PC-3 (cell line): Measurements from ENCODE around the gene RDH16. TPM values are rescaled to one million over a fixed set of nuclear protein-coding genes. Genes with fewer than 3 reads are reported as not detected.
"Not testable (repeated sequence)": the region's sequence is repeated elsewhere in the genome, so short reads cannot be mapped to it uniquely, and the experiment has no call there.

ENCODE experiments used
- ATAC-seq: fragments of 200-7000 bp; cut with Tn5 transposase; 2 replicates; pipeline ENCODE4 v1.9.1; 2020; ENCODE audit warnings: mild to moderate bottlenecking, moderate library complexity
- BruUV-seq: library from RNA; stranded (reverse); fragments of 400-500 nt; replicated peaks from 2 replicates; lab custom pipeline; 2021; lab: Mats Ljungman, UMichigan
- CTCF ChIA-PET: fragments of 300-600 bp; sonication (Branson Sonifier 250); formaldehyde crosslinking; loops from one replicate; lab custom pipeline; 2022; ENCODE audit warnings: antibody characterized with exemption; lab: Charles Lee
- POLR2A ChIA-PET: fragments of 300-600 bp; sonication (Branson Sonifier 250); formaldehyde crosslinking; loops from one replicate; lab custom pipeline; 2022; ENCODE audit warnings: antibody characterized with exemption; ENCODE audit not compliant: unreplicated experiment; lab: Charles Lee
- DNase-seq: peaks from one replicate; pipeline ENCODE4 v3.0.0-alpha.2; 2015
- H2AFZ ChIP-seq: fragments of 300-600 bp; sonication (generic); 2 replicates; pipeline ENCODE4 v1.6.0; 2016; ENCODE audit warnings: antibody characterized with exemption, low read length
- H3F3A ChIP-seq: fragments of 300-600 bp; sonication (generic); one replicate; pipeline ENCODE4 v1.6.0; 2017; ENCODE audit warnings: antibody characterized with exemption, low read length, control low read depth, mild to moderate bottlenecking; ENCODE audit not compliant: unreplicated experiment
- H3K27ac ChIP-seq: fragments of 300-600 bp; sonication (generic); 2 replicates; pipeline ENCODE4 v1.5.1; 2016; ENCODE audit warnings: mild to moderate bottlenecking, low read length
- H3K27me3 ChIP-seq: fragments of 300-600 bp; sonication (generic); 2 replicates; pipeline ENCODE4 v1.6.1; 2016; ENCODE audit warnings: low read length, mixed read lengths
- H3K36me3 ChIP-seq: fragments of 300-600 bp; sonication (generic); 2 replicates; pipeline ENCODE4 v1.6.1; 2016; ENCODE audit warnings: low read depth, mixed run types, low read length, mixed read lengths
- H3K4me1 ChIP-seq: fragments of 300-600 bp; sonication (generic); 2 replicates; pipeline ENCODE4 v1.5.1; 2016; ENCODE audit warnings: low read length; ENCODE audit not compliant: insufficient read depth
- H3K4me2 ChIP-seq: fragments of 300-600 bp; sonication (generic); 2 replicates; pipeline ENCODE4 v1.6.0; 2016; ENCODE audit warnings: low read length
- H3K4me3 ChIP-seq: fragments of 300-600 bp; sonication (generic); 2 replicates; pipeline ENCODE4 v1.5.1; 2016; ENCODE audit warnings: mild to moderate bottlenecking, low read length, mixed read lengths
- H3K79me2 ChIP-seq: fragments of 300-600 bp; sonication (generic); 2 replicates; pipeline ENCODE4 v1.6.1; 2017; ENCODE audit warnings: low read length, mixed read lengths
- H3K9ac ChIP-seq: fragments of 300-600 bp; sonication (generic); 2 replicates; pipeline ENCODE4 v1.6.0; 2016; ENCODE audit warnings: mild to moderate bottlenecking, low read length
- H3K9me2 ChIP-seq: fragments of 300-600 bp; sonication (generic); replicated peaks from 2 replicates; pipeline ENCODE4 v1.6.1; 2016; ENCODE audit warnings: mixed run types, low read length, mixed read lengths
- H3K9me3 ChIP-seq: fragments of 300-600 bp; sonication (generic); 2 replicates; pipeline ENCODE4 v1.6.1; 2016; ENCODE audit warnings: low read length, mixed read lengths
- H4K20me1 ChIP-seq: fragments of 300-600 bp; sonication (generic); 2 replicates; pipeline ENCODE4 v1.6.1; 2016; ENCODE audit warnings: low read length, mixed read lengths
- intact Hi-C: fragments of 100-400 bp; cut with micrococcal nuclease; formaldehyde crosslinking; loops from 2 replicates; pipeline ENCODE4 v1.9.0; 2023
- total RNA-seq: library from RNA; depleted of rRNA; stranded (reverse); fragments of >200 nt; gene quantifications from 2 replicates; pipeline ENCODE4 v1.2.3, GENCODE V29; 2014

Gene RDH16
- total RNA-seq, 1 experiment from 2014 or later = 0.73 TPM

DNA sequence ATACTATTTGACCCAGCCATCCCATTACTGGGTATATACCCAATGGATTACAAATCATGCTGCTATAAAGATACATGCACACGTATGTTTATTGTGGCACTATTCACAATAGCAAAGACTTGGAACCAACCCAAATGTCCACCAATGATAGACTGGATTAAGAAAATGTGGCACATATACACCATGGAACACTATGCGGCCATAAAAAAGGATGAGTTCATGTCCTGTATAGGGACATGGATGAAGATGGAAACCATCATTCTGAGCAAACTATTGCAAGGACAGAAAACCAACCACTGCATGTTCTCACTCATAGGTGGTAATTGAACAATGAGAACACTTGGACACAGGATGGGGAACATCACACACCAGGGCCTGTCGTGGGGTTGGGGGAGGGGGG is 16.8 kb upstream of the RDH16 start:
- H3K27ac ChIP-seq, H3K27me3 ChIP-seq, H2AFZ ChIP-seq, H3K9me3 ChIP-seq, H3K36me3 ChIP-seq, ATAC-seq, H3K79me2 ChIP-seq, CTCF ChIA-PET, H3F3A ChIP-seq, H3K9ac ChIP-seq, BruUV-seq, H4K20me1 ChIP-seq, intact Hi-C loops, H3K4me1 ChIP-seq, H3K4me3 ChIP-seq, H3K4me2 ChIP-seq, POLR2A ChIA-PET, DNase-seq, H3K9me2 ChIP-seq: not testable (repeated sequence)

- CTCF ChIA-PET = not testable (repeated sequence)
Measured at GRCh38 chr12:56968910-56969309, 11.5 kb upstream of the RDH16 start.

DNA sequence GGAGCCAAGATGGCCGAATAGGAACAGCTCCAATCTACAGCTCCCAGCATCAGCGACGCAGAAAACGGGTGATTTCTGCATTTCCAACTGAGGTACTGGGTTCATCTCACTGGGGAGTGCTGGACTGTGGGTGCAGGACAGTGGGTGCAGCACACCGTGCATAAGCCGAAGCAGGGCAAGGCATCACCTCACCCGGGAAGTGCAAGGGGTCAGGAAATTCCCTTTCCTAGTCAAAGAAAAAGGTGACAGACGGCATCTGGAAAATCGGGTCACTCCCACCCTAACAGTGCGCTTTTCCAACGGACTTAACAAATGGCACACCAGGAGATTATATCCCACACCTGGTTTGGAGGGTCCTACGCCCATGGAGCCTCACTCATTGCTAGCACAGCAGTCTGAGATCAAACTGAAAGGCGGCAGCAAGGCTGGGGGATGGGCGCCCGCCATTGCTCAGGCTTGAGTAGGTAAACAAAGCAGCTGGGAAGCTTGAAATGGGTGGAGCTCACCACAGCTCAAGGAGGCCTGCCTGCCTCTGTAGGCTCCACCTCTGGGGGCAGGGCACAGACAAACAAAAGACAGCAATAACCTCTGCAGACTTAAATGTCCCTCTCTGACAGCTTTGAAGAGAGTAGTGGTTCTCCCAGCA is 8.7 kb upstream of the RDH16 start:
- H3K9ac ChIP-seq, H3K36me3 ChIP-seq, POLR2A ChIA-PET, BruUV-seq, H3K79me2 ChIP-seq, H3K9me2 ChIP-seq, H3K27me3 ChIP-seq, ATAC-seq, H3F3A ChIP-seq, H3K9me3 ChIP-seq, CTCF ChIA-PET, H3K27ac ChIP-seq, intact Hi-C loops, H4K20me1 ChIP-seq, H3K4me2 ChIP-seq, H3K4me1 ChIP-seq, H3K4me3 ChIP-seq: not testable (repeated sequence)
- peak overlapping the region; percentile 65; the same call in 1 of the 2 replicates for H2AFZ ChIP-seq
- DNase-seq = peak; percentile 16

More at GRCh38 chr12:56968910-56969309, 11.5 kb upstream of the RDH16 start:
- H3F3A ChIP-seq, H3K9me2 ChIP-seq, ATAC-seq, H2AFZ ChIP-seq, H3K9ac ChIP-seq, H3K79me2 ChIP-seq, BruUV-seq, H3K9me3 ChIP-seq, H3K4me1 ChIP-seq, H4K20me1 ChIP-seq, H3K27ac ChIP-seq, POLR2A ChIA-PET, H3K4me3 ChIP-seq, H3K4me2 ChIP-seq, intact Hi-C loops, DNase-seq, H3K27me3 ChIP-seq, H3K36me3 ChIP-seq: not testable (repeated sequence)

DNA sequence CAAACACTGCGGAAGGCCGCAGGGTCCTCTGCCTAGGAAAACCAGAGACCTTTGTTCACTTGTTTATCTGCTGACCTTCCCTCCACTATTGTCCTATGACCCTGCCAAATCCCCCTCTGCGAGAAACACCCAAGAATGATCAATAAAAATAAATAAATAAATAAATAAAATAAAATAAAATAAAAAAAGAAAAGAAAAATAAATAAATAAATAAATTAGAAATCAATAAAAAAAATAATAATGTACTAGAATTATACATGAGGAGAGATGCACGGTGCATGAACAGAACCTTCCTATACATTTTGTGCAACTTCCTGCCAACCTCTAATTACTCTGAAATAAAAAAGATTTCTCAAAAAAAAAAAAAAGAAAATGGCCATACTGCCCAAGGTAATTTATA is 7.7 kb upstream of the RDH16 start:
- H3K9me3 ChIP-seq, H3K4me2 ChIP-seq, H2AFZ ChIP-seq, H3K4me3 ChIP-seq, DNase-seq, intact Hi-C loops, H3K9ac ChIP-seq, CTCF ChIA-PET, H3K9me2 ChIP-seq, ATAC-seq, H3K27me3 ChIP-seq, POLR2A ChIA-PET, H3K4me1 ChIP-seq, BruUV-seq, H4K20me1 ChIP-seq, H3K36me3 ChIP-seq, H3F3A ChIP-seq, H3K27ac ChIP-seq, H3K79me2 ChIP-seq: not testable (repeated sequence)

DNA sequence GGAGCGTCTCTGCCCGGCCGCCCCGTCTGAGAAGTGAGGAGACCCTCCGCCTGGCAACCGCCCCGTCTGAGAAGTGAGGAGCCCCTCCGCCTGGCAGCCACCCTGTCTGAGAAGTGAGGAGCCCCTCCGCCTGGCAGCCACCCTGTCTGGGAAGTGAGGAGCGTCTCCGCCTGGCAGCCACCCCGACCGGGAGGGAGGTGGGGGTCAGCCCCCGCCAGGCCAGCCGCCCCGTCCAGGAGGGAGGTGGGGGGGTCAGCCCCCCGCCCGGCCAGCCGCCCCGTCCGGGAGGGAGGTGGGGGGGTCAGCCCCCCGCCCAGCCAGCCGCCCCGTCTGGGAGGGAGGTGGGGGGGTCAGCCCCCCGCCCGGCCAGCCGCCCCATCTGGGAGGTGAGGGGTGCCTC is 6.1 kb upstream of the RDH16 start:
- H3F3A ChIP-seq, BruUV-seq, H3K9ac ChIP-seq, H3K79me2 ChIP-seq, H3K27ac ChIP-seq, H2AFZ ChIP-seq, H3K4me3 ChIP-seq, CTCF ChIA-PET, intact Hi-C loops, H3K4me2 ChIP-seq, H3K9me2 ChIP-seq, H3K36me3 ChIP-seq, H3K9me3 ChIP-seq, POLR2A ChIA-PET, DNase-seq, H3K27me3 ChIP-seq, H4K20me1 ChIP-seq, ATAC-seq, H3K4me1 ChIP-seq: not testable (repeated sequence)

DNA sequence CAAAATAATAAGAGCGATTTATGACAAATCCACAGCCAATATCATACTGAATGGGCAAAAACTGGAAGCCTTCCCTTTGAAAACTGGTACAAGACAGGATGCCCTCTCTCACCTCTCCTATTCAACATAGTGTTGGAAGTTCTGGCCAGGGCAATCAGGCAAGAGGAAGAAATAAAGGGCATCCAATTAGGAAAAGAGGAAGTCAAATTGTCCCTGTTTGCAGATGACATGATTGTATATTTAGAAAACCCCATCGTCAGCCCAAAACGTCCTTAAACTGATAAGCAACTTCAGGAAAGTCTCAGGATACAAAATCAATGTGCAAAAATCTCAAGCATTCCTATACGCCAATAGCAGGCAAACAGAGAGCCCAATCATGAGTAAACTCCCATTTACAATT is 4.8 kb upstream of the RDH16 start:
- intact Hi-C loops, H3K4me3 ChIP-seq, H3K9me2 ChIP-seq, H3F3A ChIP-seq, POLR2A ChIA-PET, H3K27me3 ChIP-seq, H4K20me1 ChIP-seq, BruUV-seq, CTCF ChIA-PET, H3K36me3 ChIP-seq, H2AFZ ChIP-seq, H3K4me2 ChIP-seq, DNase-seq, H3K9me3 ChIP-seq, H3K79me2 ChIP-seq, ATAC-seq, H3K4me1 ChIP-seq, H3K27ac ChIP-seq, H3K9ac ChIP-seq: not testable (repeated sequence)
